ENCODE results near the gene DNMT1.

- TF ChIP-seq, protein P1, sequence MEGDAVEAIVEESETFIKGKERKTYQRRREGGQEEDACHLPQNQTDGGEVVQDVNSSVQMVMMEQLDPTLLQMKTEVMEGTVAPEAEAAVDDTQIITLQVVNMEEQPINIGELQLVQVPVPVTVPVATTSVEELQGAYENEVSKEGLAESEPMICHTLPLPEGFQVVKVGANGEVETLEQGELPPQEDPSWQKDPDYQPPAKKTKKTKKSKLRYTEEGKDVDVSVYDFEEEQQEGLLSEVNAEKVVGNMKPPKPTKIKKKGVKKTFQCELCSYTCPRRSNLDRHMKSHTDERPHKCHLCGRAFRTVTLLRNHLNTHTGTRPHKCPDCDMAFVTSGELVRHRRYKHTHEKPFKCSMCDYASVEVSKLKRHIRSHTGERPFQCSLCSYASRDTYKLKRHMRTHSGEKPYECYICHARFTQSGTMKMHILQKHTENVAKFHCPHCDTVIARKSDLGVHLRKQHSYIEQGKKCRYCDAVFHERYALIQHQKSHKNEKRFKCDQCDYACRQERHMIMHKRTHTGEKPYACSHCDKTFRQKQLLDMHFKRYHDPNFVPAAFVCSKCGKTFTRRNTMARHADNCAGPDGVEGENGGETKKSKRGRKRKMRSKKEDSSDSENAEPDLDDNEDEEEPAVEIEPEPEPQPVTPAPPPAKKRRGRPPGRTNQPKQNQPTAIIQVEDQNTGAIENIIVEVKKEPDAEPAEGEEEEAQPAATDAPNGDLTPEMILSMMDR (IDR thresholded peaks at IDR 0.05) = no peak
- no peak for TF ChIP-seq EZH2 (IDR thresholded peaks at IDR 0.05; ENCODE audit: borderline replicate concordance, insufficient read depth, low read depth, low read length, poor library complexity, severe bottlenecking)
Observed at GRCh38 chr19:10086591-10087192, 108.1 kb downstream of the DNMT1 start.
